Activated T-cell treated with anti-CD3 and anti-CD28 coated beads for 1 hour (primary cell): ENCODE measurements around the gene IFT81.
"Not testable (repeated sequence)": the region's sequence is repeated elsewhere in the genome, so short reads cannot be mapped to it uniquely, and the experiment has no call there.

Experiments used
- DNase-seq: peaks from one replicate; pipeline ENCODE4 v3.0.0-alpha.2; 2020; ENCODE audit warnings: low read depth

Gene IFT81

GRCh38 chr12:110124269-110124995 lies at the start of gene IFT81:
IFT81 (plus strand) TSS chr12:110124357; CDS start chr12:110127381, 3,024 bp downstream.
- peak; percentile 98 for DNase-seq

GRCh38 chr12:110075880-110076279 lies 48.3 kb upstream of the IFT81 start:
- no peak for DNase-seq

- no peak for DNase-seq
These were observed 46.4 kb upstream of the IFT81 start for GRCh38 chr12:110077800-110078199.

GRCh38 chr12:110079477-110080400 lies 44.4 kb upstream of the IFT81 start:
- peak; percentile 55 for DNase-seq

GRCh38 chr12:110080410-110080809 lies 43.7 kb upstream of the IFT81 start:
- DNase-seq: no peak

GRCh38 chr12:110084314-110085015 lies 39.7 kb upstream of the IFT81 start:
- DNase-seq: no peak

- not testable (repeated sequence) for DNase-seq
These were observed 35.9 kb upstream of the IFT81 start for GRCh38 chr12:110088216-110088615.

- no peak for DNase-seq
These were observed 35.2 kb upstream of the IFT81 start for GRCh38 chr12:110088936-110089335.

- DNase-seq: no peak
These were observed 33.7 kb upstream of the IFT81 start for GRCh38 chr12:110090266-110091135.

GRCh38 chr12:110091136-110091711 lies 32.9 kb upstream of the IFT81 start:
- DNase-seq: no peak

- no peak for DNase-seq
These were observed 30.4 kb upstream of the IFT81 start for GRCh38 chr12:110093631-110094311.

GRCh38 chr12:110100315-110100970 lies 23.7 kb upstream of the IFT81 start:
- peak; percentile 41 for DNase-seq

GRCh38 chr12:110102255-110102654 lies 21.9 kb upstream of the IFT81 start:
- no peak for DNase-seq

GRCh38 chr12:110104188-110105094 lies 19.7 kb upstream of the IFT81 start:
- DNase-seq: no peak

- DNase-seq: no peak
These were observed 19.0 kb upstream of the IFT81 start for GRCh38 chr12:110105159-110105558.

- DNase-seq: no peak
These were observed 18.2 kb upstream of the IFT81 start for GRCh38 chr12:110105986-110106385.

- no peak for DNase-seq
These were observed 16.5 kb upstream of the IFT81 start for GRCh38 chr12:110107369-110108281.
